Femur (tissue), 1 donor: ENCODE results near the gene SLC17A5.
"Not testable (repeated sequence)": the region's sequence is repeated elsewhere in the genome, so short reads cannot be mapped to it uniquely, and the experiment has no call there.

Experiments used
- DNase-seq: peaks from one replicate; pipeline ENCODE4 v3.0.0-alpha.2; 2017

Gene SLC17A5

GRCh38 chr6:73653571-73654424 is at the start of gene SLC17A5:
Gene SLC17A5 (minus strand): TSS chr6:73653992. CDS start chr6:73653886, 106 bp downstream.
- peak; percentile 97 for DNase-seq

- DNase-seq, result no peak
These were observed 49.7 kb upstream of the SLC17A5 start for GRCh38 chr6:73703466-73703865.

GRCh38 chr6:73702444-73702843 is 48.7 kb upstream of the SLC17A5 start:
- DNase-seq, result no peak

GRCh38 chr6:73699676-73700459 is 46.1 kb upstream of the SLC17A5 start:
- no peak for DNase-seq

GRCh38 chr6:73696966-73697655 is 43.3 kb upstream of the SLC17A5 start:
- no peak for DNase-seq

GRCh38 chr6:73695619-73696421 is 42.0 kb upstream of the SLC17A5 start, which contains the start of gene CD109:
Gene CD109 (plus strand): TSS chr6:73696203. CDS start chr6:73696216, 13 bp downstream.
- peak; percentile 77 for DNase-seq

GRCh38 chr6:73694711-73695411 is 41.1 kb upstream of the SLC17A5 start:
- DNase-seq, result peak; percentile 52

- DNase-seq, result no peak
These were observed 37.7 kb upstream of the SLC17A5 start for GRCh38 chr6:73691512-73691911.

GRCh38 chr6:73690056-73690455 is 36.3 kb upstream of the SLC17A5 start:
- no peak for DNase-seq

GRCh38 chr6:73688351-73688750 is 34.6 kb upstream of the SLC17A5 start:
- DNase-seq, result no peak

- not testable (repeated sequence) for DNase-seq
These were observed 29.8 kb upstream of the SLC17A5 start for GRCh38 chr6:73683574-73683973.

GRCh38 chr6:73680289-73680918 is 26.6 kb upstream of the SLC17A5 start:
- no peak for DNase-seq

- not testable (repeated sequence) for DNase-seq
These were observed 26.1 kb upstream of the SLC17A5 start for GRCh38 chr6:73679846-73680245.

- no peak for DNase-seq
These were observed 25.2 kb upstream of the SLC17A5 start for GRCh38 chr6:73679009-73679408.

- DNase-seq, result peak; percentile 85
These were observed 21.8 kb upstream of the SLC17A5 start for GRCh38 chr6:73675466-73676098.

- no peak for DNase-seq
These were observed 18.3 kb upstream of the SLC17A5 start for GRCh38 chr6:73671911-73672685.

- DNase-seq, result no peak
These were observed 15.2 kb upstream of the SLC17A5 start for GRCh38 chr6:73669005-73669404.

GRCh38 chr6:73667798-73668197 is 14.0 kb upstream of the SLC17A5 start:
- no peak for DNase-seq

GRCh38 chr6:73666393-73666792 is 12.6 kb upstream of the SLC17A5 start:
- no peak for DNase-seq
